Measurements from ENCODE around the gene NR2F2.

DNA sequence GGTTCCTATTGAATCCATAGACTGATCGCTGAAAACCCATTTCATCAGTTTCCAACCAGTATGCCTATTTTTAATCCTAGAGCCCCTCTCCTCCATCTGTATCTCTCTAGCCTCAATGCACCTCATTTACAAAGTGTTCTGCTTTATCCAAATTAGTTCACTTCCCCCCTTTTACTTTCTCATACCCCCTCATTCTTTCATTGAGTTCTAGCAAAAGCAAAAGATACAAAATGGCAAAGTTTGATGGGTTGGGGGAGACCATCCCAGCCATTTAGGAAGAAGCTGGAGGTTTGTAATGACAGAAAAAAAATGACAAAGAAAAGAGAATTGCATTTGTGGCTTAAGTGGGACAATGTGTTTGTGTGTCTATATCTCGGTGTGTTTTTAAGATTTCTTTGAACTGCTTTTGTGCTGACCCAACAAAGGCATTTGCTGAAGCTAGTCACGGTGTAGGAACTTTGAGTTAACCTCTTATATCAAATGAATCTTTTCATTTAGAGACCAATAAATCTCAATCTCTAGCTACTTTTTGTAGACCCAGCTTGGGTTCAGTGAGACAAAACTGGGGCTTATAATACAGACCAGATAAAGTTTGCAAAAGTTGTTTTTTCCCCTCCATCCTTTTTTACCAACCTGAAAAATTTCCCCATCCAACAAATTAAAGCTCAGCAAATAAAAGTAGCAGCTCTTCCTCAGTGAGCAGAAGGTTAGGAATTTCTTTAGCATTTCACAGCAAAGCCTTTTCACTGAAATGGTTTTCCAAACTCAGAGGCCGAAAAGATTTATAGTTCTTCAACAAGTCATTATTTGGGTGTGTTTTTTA, 18.7 kb downstream of the NR2F2 start:
- no peak for TF ChIP-seq TMF1 (CRISPR knock-in tag; IDR thresholded peaks at IDR 0.05; ENCODE audit: low read depth)
- TF ChIP-seq, protein P1, sequence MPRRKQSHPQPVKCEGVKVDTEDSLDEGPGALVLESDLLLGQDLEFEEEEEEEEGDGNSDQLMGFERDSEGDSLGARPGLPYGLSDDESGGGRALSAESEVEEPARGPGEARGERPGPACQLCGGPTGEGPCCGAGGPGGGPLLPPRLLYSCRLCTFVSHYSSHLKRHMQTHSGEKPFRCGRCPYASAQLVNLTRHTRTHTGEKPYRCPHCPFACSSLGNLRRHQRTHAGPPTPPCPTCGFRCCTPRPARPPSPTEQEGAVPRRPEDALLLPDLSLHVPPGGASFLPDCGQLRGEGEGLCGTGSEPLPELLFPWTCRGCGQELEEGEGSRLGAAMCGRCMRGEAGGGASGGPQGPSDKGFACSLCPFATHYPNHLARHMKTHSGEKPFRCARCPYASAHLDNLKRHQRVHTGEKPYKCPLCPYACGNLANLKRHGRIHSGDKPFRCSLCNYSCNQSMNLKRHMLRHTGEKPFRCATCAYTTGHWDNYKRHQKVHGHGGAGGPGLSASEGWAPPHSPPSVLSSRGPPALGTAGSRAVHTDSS (CRISPR knock-in tag; conservative IDR thresholded peaks at IDR 0.05) = no peak
- no peak for TF ChIP-seq ARHGAP35 (CRISPR knock-in tag; IDR thresholded peaks at IDR 0.05; ENCODE audit: borderline replicate concordance)
- TF ChIP-seq MYNN (CRISPR knock-in tag; IDR thresholded peaks at IDR 0.05; ENCODE audit: low read depth) = no peak
